Stimulated activated CD4-positive, alpha-beta T cell treated with anti-CD3 and anti-CD28 coated beads, Interleukin-12 subunit alpha, Interleukin-12 subunit beta, amount 100 ng/mL, for 48 hours (primary cell): Measurements from ENCODE around the gene INTU.
"Not testable (repeated sequence)": the region's sequence is repeated elsewhere in the genome, so short reads cannot be mapped to it uniquely, and the experiment has no call there.

Source experiments
- DNase-seq, 3 donors: peaks; one replicate each; pipeline ENCODE4 v3.0.0-alpha.2; 2020; ENCODE audit warnings: low read depth in 2 of 3, low spot score in 1 of 3

The INTU gene

GRCh38 chr4:127632420-127633403, at the start of gene INTU:
Gene INTU (plus strand): TSS chr4:127632957. CDS start chr4:127633035, 78 bp downstream.
- peak; percentile 10 to 24 (median 17) for DNase-seq

- DNase-seq = not testable (repeated sequence)
Observed at GRCh38 chr4:127586496-127586895, 46.3 kb upstream of the INTU start.

- DNase-seq = no peak
Observed at GRCh38 chr4:127586922-127587571, 45.7 kb upstream of the INTU start.

GRCh38 chr4:127589153-127589552, 43.6 kb upstream of the INTU start:
- DNase-seq = not testable (repeated sequence)

- no peak for DNase-seq
Observed at GRCh38 chr4:127598656-127599055, 34.1 kb upstream of the INTU start.

- no peak for DNase-seq
Observed at GRCh38 chr4:127601029-127601428, 31.7 kb upstream of the INTU start.

- no peak for DNase-seq
Observed at GRCh38 chr4:127604949-127605709, 27.6 kb upstream of the INTU start.

- no peak for DNase-seq
Observed at GRCh38 chr4:127606823-127607222, 25.9 kb upstream of the INTU start.

GRCh38 chr4:127609484-127609883, 23.3 kb upstream of the INTU start:
- DNase-seq = no peak

GRCh38 chr4:127610488-127610887, 22.3 kb upstream of the INTU start:
- DNase-seq = no peak

- DNase-seq = no peak
Observed at GRCh38 chr4:127616898-127617297, 15.9 kb upstream of the INTU start.

GRCh38 chr4:127618427-127618826, 14.3 kb upstream of the INTU start:
- DNase-seq = no peak

GRCh38 chr4:127622621-127622920, 10.2 kb upstream of the INTU start:
- DNase-seq = no peak

GRCh38 chr4:127622921-127623796, 9.6 kb upstream of the INTU start:
- DNase-seq = no peak

GRCh38 chr4:127623797-127624083, 9.0 kb upstream of the INTU start:
- no peak for DNase-seq

GRCh38 chr4:127624173-127624572, 8.6 kb upstream of the INTU start:
- no peak for DNase-seq

GRCh38 chr4:127629371-127629770, 3.4 kb upstream of the INTU start:
- DNase-seq = no peak

GRCh38 chr4:127630152-127630551, 2.6 kb upstream of the INTU start:
- DNase-seq = no peak

- no peak for DNase-seq
Observed at GRCh38 chr4:127631420-127631819, 1.3 kb upstream of the INTU start.

GRCh38 chr4:127634181-127634580, 1.4 kb downstream of the INTU start:
- DNase-seq = no peak

- no peak for DNase-seq
Observed at GRCh38 chr4:127641524-127641923, 8.8 kb downstream of the INTU start.
